K562 (cell line): Measurements from ENCODE around the gene RASAL3. TPM values are rescaled to one million over a fixed set of nuclear protein-coding genes. Genes with fewer than 3 reads are reported as not detected.

Experiments used
- ATAC-seq: fragments of 200-7000 bp; cut with Tn5 transposase; 3 replicates; pipeline ENCODE4 v1.9.1; 2020; ENCODE audit warnings: moderate library complexity
- BruUV-seq: library from RNA; stranded (reverse); fragments of 400-500 nt; replicated peaks from 2 replicates; lab custom pipeline; 2021; lab: Mats Ljungman, UMichigan
- CTCF ChIA-PET: fragments of 300-600 bp; formaldehyde crosslinking; extraction: SDS; loops from one replicate; lab custom pipeline; 2021; ENCODE audit warnings: low intra/inter-chr PET ratio; lab: Yijun Ruan, JAX
- POLR2A ChIA-PET: fragments of 300-600, 350-650 bp; sonication (Branson Sonifier 250); formaldehyde crosslinking; extraction: SDS; loops from one replicate; lab custom pipeline; 2021; ENCODE audit warnings: antibody characterized with exemption, inconsistent platforms; lab: Yijun Ruan, JAX
- DNase-seq, 4 experiments: peaks; one replicate each; pipeline versions ENCODE4 v3.0.0 to v3.0.0-alpha.2; 2011 to 2018; ENCODE audit warnings: low spot score in 3 of 4, mixed read lengths in 3 of 4; ENCODE audit errors: extremely low read depth in 1 of 4
- FAIRE-seq: peaks from 2 replicates; lab custom pipeline; 2011; peaks lifted over from hg19 to GRCh38; lab: Jason Lieb, UNC
- H2AFZ ChIP-seq: 2 replicates; pipeline ENCODE4 v1.6.0; 2011; ENCODE audit warnings: low read depth, low read length, control low read depth, inconsistent platforms
- H3K27ac ChIP-seq: fragments of 200-600 bp; 3 replicates; pipeline ENCODE4 v1.8.0; 2011; ENCODE audit warnings: low read depth, mild to moderate bottlenecking, control low read depth, inconsistent platforms, low read length, moderate library complexity, mixed read lengths; ENCODE audit errors: extremely low read depth
- H3K27me3 ChIP-seq, 2 experiments: fragments of 300-600 bp in 1 of 2; 2 replicates in 1 of 2; 3 replicates in 1 of 2; pipeline versions ENCODE4 v1.6.0 to v1.8.0; 2011; ENCODE audit warnings: inconsistent platforms in 2 of 2, low read length in 2 of 2, mild to moderate bottlenecking in 1 of 2, mixed read lengths in 1 of 2, moderate library complexity in 1 of 2; ENCODE audit not compliant: control insufficient read depth in 2 of 2, insufficient read depth in 2 of 2
- H3K36me3 ChIP-seq: fragments of 300-600 bp; 3 replicates; pipeline ENCODE4 v1.8.0; 2011; ENCODE audit warnings: mild to moderate bottlenecking, low read length, inconsistent platforms; ENCODE audit not compliant: control insufficient read depth, insufficient read depth
- H3K4me1 ChIP-seq, 2 experiments: fragments of 200-600 bp in 1 of 2; replicated peaks in 1 of 2; 2 replicates in 1 of 2; 3 replicates in 1 of 2; pipeline versions ENCODE4 v1.5.1 to v1.8.0; 2011; ENCODE audit warnings: inconsistent platforms in 2 of 2, low read length in 2 of 2, mild to moderate bottlenecking in 1 of 2, mixed read lengths in 1 of 2, moderate library complexity in 1 of 2; ENCODE audit not compliant: control insufficient read depth in 2 of 2, insufficient read depth in 2 of 2
- H3K4me2 ChIP-seq: 2 replicates; pipeline ENCODE4 v1.6.1; 2011; ENCODE audit warnings: low read length, control low read depth, inconsistent platforms, mixed read lengths; ENCODE audit not compliant: insufficient read depth
- H3K4me3 ChIP-seq: fragments of 200-600 bp; sonication (generic), shearing (Covaris generic); 2 replicates; pipeline ENCODE4 v1.5.1; 2016; ENCODE audit warnings: control low read depth, inconsistent platforms
- H3K79me2 ChIP-seq: fragments of 200-600 bp; 3 replicates; pipeline ENCODE4 v1.8.0; 2011; ENCODE audit warnings: low read length, inconsistent platforms; ENCODE audit not compliant: control insufficient read depth, insufficient read depth
- H3K9ac ChIP-seq, 2 experiments: 2 replicates each; pipeline versions ENCODE4 v1.6.0 to v1.6.1; 2011; ENCODE audit warnings: low read depth in 2 of 2, low read length in 2 of 2, control low read depth in 1 of 2, inconsistent platforms in 1 of 2, mild to moderate bottlenecking in 1 of 2, mixed read lengths in 1 of 2; ENCODE audit not compliant: insufficient read depth in 1 of 2
- H3K9me1 ChIP-seq: one replicate; pipeline ENCODE4 v1.6.0; 2011; ENCODE audit warnings: inconsistent platforms, mild to moderate bottlenecking, low read length, moderate library complexity; ENCODE audit not compliant: control insufficient read depth, insufficient read depth
- H3K9me3 ChIP-seq: replicated peaks from 2 replicates; pipeline ENCODE4 v1.5.1; 2011; ENCODE audit warnings: low read depth, low read length, inconsistent platforms; ENCODE audit not compliant: control insufficient read depth, insufficient read depth
- H4K20me1 ChIP-seq: replicated peaks from 2 replicates; pipeline ENCODE4 v1.6.1; 2011; ENCODE audit warnings: low read length, inconsistent platforms, mixed read lengths; ENCODE audit not compliant: control insufficient read depth, insufficient read depth
- ARID1B ChIP-seq: fragments of 450-650 bp; IDR thresholded peaks from 2 replicates; pipeline ENCODE4 v1.6.1; 2016; ENCODE audit warnings: antibody characterized with exemption, mild to moderate bottlenecking, inconsistent platforms
- FOSL1 ChIP-seq: fragments of 200-800 bp; sonication (Bioruptor generic); conservative IDR thresholded peaks from 2 replicates; pipeline ENCODE4 v1.6.1; 2016; ENCODE audit warnings: missing genetic modification characterization, missing compliant biosample characterization
- MAZ ChIP-seq, 2 experiments: fragments of 450-650 bp in 1 of 2; sonication (generic) in 1 of 2; formaldehyde crosslinking; IDR thresholded peaks in 1 of 2; conservative IDR thresholded peaks in 1 of 2; 2 replicates each; pipeline versions ENCODE4 v1.4.0 to v1.5.0; 2020; ENCODE audit warnings: mild to moderate bottlenecking in 1 of 2, missing genetic modification reagents in 1 of 2
- MEIS2 ChIP-seq: fragments of 450-650 bp; IDR thresholded peaks from 2 replicates; pipeline ENCODE4 v1.6.1; 2014; ENCODE audit warnings: mild to moderate bottlenecking; ENCODE audit not compliant: partially characterized antibody
- MTA1 ChIP-seq: fragments of 450-650 bp; IDR thresholded peaks from 2 replicates; pipeline ENCODE4 v1.6.1; 2017; ENCODE audit warnings: borderline replicate concordance
- PBX2 ChIP-seq, 2 experiments: IDR thresholded peaks in 1 of 2; conservative IDR thresholded peaks in 1 of 2; 2 replicates each; pipeline ENCODE4 v1.6.1; 2016; ENCODE audit warnings: low read depth in 2 of 2, mild to moderate bottlenecking in 1 of 2, missing compliant biosample characterization in 1 of 2, missing genetic modification characterization in 1 of 2, moderate library complexity in 1 of 2
- PKNOX1 ChIP-seq: fragments of 450-650 bp; IDR thresholded peaks from 2 replicates; pipeline ENCODE4 v1.6.1; 2016
- POLR2AphosphoS5 ChIP-seq: IDR thresholded peaks from 2 replicates; pipeline ENCODE4 v1.6.1; 2011; ENCODE audit warnings: mild to moderate bottlenecking, low read depth, low read length, moderate library complexity; ENCODE audit not compliant: control insufficient read depth, insufficient read depth
- PTBP1 ChIP-seq: fragments of 200-400 bp; formaldehyde crosslinking; IDR thresholded peaks from 2 replicates; pipeline ENCODE4 v1.6.1; 2017; ENCODE audit warnings: low read depth, low read length
- SMARCA4 ChIP-seq: fragments of 450-650 bp; IDR thresholded peaks from 2 replicates; pipeline ENCODE4 v1.6.1; 2016
- ZNF431 ChIP-seq: sonication (generic); formaldehyde crosslinking; IDR thresholded peaks from 2 replicates; pipeline ENCODE4 v1.8.0; 2022; ENCODE audit warnings: mild to moderate bottlenecking, missing genetic modification reagents
- WGBS: fragments of 100-300 bp; shearing (Covaris generic); methylation state at CpG from one replicate; pipeline ENCODE4 v1.1.6; 2016; ENCODE audit warnings: low coverage, mixed read lengths; ENCODE audit not compliant: insufficient coverage; ENCODE audit errors: missing lambda C conversion rate; 5-methylcytosine and 5-hydroxymethylcytosine counted together
- in situ Hi-C: fragments of 300-500 bp; cut with MboI; formaldehyde crosslinking; loops from 4 replicates; pipeline ENCODE4 v1.15.0; 2018; ENCODE audit warnings: inconsistent platforms, mixed read lengths
- intact Hi-C: fragments of 100-400 bp; cut with micrococcal nuclease; formaldehyde crosslinking; loops from 2 replicates; pipeline ENCODE4 v1.14.2; 2022
- polyA plus RNA-seq, 8 experiments: library from polyadenylated mRNA; depleted of rRNA in 4 of 8; stranded (reverse) in 5 of 8; unstranded in 3 of 8; fragments of >200 nt; fragmentation: Nextera tagmentation in 2 of 8; fragmentation: Illumina TruSeq in 1 of 8; extraction: Ambion mirVana in 2 of 8; extraction: Trizol in 1 of 8; gene quantifications; 2 replicates each; pipeline versions ENCODE4 v1.2.1 to v1.2.3, GENCODE V29; 2011 to 2014; ENCODE audit warnings: inconsistent platforms in 1 of 8, missing spikeins in 1 of 8
- total RNA-seq, 7 experiments: library from RNA; depleted of rRNA in 6 of 7; stranded (reverse); fragments of >200 nt in 6 of 7; fragmentation: Illumina TruSeq in 2 of 7; extraction: Trizol in 2 of 7; gene quantifications; 2 replicates each; pipeline versions ENCODE4 v1.2.1 to v1.2.3, GENCODE V29; 2011 to 2021; ENCODE audit warnings: low replicate concordance in 1 of 7
- TF ChIP-seq, protein P1 (sequence below): fragments of 450-650 bp; IDR thresholded peaks from 2 replicates; pipeline ENCODE4 v1.6.1; 2016; ENCODE audit warnings: missing biosample characterization, missing genetic modification characterization

Gene RASAL3
- total and polyA plus RNA-seq, 9 of the 15 experiments (the other 6 are each of a cell fraction or from before 2014, with no cell fraction given): 0.07 to 0.44 TPM; not detected in 7

GRCh38 chr19:15436012-15436825 lies 28.1 kb downstream of the RASAL3 start:
- ChIA-PET CTCF (no interaction called here), POLR2A (interaction anchor here (0.6 to 2.3 kb wide), 7 partner anchors 10 to 1557 kb away, joined by 3 to 6 read pairs (median 4); partner anchors contain the start of gene AKAP8L)
- Histone ChIP-seq H4K20me1 (no peaks in the 10 kb centered on the region), H3K4me1 (peaks cover 11 to 53% of the 10 kb centered on the region in 2 experiments), H3K4me3 (no peak overlapping the region), H3K79me2 (peaks cover 15% of the 10 kb centered on the region), H3K27ac (no peak overlapping the region), H2AFZ (no peak overlapping the region), H3K4me2 (no peak overlapping the region; the same call in 1 of the 2 replicates), H3K9me1 (peaks cover 2% of the 10 kb centered on the region), H3K36me3 (peaks cover under 1% of the 10 kb centered on the region; the same call in 1 of the 3 replicates), H3K9ac (no peak overlapping the region; a peak in 1 of 4 replicates), H3K27me3 (peaks cover 14 to 33% of the 10 kb centered on the region in 2 experiments; a peak in 4 of 5 replicates), H3K9me3 (no peaks in the 10 kb centered on the region)
- in situ Hi-C loops: no loop called here
- DNase-seq (peak; percentile 27 to 57 (median 49)), ATAC-seq (no peak), FAIRE-seq (peak; percentile 52)
- no TSS peak for BruUV-seq
- peak; percentile 38 for TF ChIP-seq MEIS2
- peak; percentile 65; the same call in 1 of the 2 replicates for TF ChIP-seq ZNF431 (CRISPR knock-in tag)
- peak; percentile 49 for TF ChIP-seq FOSL1 (tag)
- TF ChIP-seq, protein P1, sequence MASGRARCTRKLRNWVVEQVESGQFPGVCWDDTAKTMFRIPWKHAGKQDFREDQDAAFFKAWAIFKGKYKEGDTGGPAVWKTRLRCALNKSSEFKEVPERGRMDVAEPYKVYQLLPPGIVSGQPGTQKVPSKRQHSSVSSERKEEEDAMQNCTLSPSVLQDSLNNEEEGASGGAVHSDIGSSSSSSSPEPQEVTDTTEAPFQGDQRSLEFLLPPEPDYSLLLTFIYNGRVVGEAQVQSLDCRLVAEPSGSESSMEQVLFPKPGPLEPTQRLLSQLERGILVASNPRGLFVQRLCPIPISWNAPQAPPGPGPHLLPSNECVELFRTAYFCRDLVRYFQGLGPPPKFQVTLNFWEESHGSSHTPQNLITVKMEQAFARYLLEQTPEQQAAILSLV (tag): no peak
- no peak for TF ChIP-seq POLR2AphosphoS5
- no peak for TF ChIP-seq SMARCA4
- 0 out of 2 replicates have a peak, but pooled peaks have one; percentile 10 for TF ChIP-seq ARID1B
- no peak for TF ChIP-seq PTBP1
- TF ChIP-seq PBX2 (CRISPR knock-in tag; IDR thresholded peaks at IDR 0.05; ENCODE audit: low read depth): no peak
- peak; percentile 64 for TF ChIP-seq PBX2 (tag; conservative IDR thresholded peaks at IDR 0.05; ENCODE audit: low read depth)
- TF ChIP-seq MAZ (CRISPR knock-in tag; conservative IDR thresholded peaks at IDR 0.05 in 1 of 2, IDR thresholded peaks at IDR 0.05 in 1 of 2): peak in 1 of 2 experiments; percentile 39; a peak in 1 of 4 replicates
- peak; percentile 63 for TF ChIP-seq PKNOX1
- no peak for TF ChIP-seq MTA1
- WGBS: 35% methylated on average over 10 of the region's 10 CpGs
- intact Hi-C loops: no loop called here
